OCI-LY1 (cell line): Measurements from ENCODE around the gene IL18BP.

Experiments used
- EZH2 ChIP-seq: fragments of 200-600 bp; sonication (generic), shearing (Covaris generic); IDR thresholded peaks from 2 replicates; pipeline ENCODE4 v1.8.0; 2017; ENCODE audit warnings: borderline replicate concordance, mixed run types, mild to moderate bottlenecking, antibody characterized with exemption, low read length, moderate library complexity, mixed read lengths
- TF ChIP-seq, protein P1 (sequence below): fragments of 200-600 bp; sonication (generic), shearing (Covaris generic); IDR thresholded peaks from 2 replicates; pipeline ENCODE4 v1.5.1; 2017; ENCODE audit warnings: mild to moderate bottlenecking, antibody characterized with exemption, low read length, moderate library complexity, mixed read lengths

DNA sequence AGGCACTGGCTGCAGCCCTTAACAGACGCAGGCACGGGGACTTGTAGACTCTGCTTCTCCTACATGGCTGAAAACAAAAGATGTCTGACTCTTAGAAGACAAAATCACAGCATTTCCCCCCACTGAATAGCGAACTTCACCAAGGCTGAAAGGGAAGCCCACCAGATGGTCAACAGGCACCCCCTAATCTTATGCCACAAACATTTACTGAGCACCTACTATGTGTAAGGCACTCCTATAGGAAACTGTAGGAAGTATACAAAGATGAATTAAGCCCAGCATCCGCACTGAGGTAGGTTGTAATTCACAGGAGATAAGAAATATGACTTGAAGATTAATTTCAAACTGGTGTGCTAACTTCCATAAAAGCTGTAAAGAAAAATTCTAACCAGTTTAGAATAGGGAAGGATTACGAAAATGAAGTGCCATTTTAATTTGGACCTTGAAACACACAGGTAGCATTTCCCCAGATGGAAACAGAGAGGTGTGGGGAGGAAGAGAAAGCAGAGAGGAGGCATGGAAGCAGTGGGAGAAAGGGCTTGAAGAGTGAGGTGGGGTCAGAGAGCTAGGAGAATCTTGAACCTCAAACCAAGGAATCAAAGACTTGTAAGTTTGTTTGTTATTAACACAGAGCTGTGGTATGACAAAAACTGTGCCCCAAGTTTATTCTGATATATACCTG is 43.5 kb downstream of the IL18BP start:
- TF ChIP-seq, protein P1, sequence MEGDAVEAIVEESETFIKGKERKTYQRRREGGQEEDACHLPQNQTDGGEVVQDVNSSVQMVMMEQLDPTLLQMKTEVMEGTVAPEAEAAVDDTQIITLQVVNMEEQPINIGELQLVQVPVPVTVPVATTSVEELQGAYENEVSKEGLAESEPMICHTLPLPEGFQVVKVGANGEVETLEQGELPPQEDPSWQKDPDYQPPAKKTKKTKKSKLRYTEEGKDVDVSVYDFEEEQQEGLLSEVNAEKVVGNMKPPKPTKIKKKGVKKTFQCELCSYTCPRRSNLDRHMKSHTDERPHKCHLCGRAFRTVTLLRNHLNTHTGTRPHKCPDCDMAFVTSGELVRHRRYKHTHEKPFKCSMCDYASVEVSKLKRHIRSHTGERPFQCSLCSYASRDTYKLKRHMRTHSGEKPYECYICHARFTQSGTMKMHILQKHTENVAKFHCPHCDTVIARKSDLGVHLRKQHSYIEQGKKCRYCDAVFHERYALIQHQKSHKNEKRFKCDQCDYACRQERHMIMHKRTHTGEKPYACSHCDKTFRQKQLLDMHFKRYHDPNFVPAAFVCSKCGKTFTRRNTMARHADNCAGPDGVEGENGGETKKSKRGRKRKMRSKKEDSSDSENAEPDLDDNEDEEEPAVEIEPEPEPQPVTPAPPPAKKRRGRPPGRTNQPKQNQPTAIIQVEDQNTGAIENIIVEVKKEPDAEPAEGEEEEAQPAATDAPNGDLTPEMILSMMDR = no peak
- TF ChIP-seq EZH2 = no peak
